ENCODE data around the gene GPR137B. TPM values are rescaled to one million over a fixed set of nuclear protein-coding genes. Genes with fewer than 3 reads are reported as not detected.

The GPR137B gene
- total RNA-seq, 1 donor from 2014 or later, result 7.8 TPM

- H3K36me3 Mint-ChIP-seq (ENCODE audit: low read depth), result no peaks in the 10 kb centered on the region
- no peak overlapping the region for H3K27ac Mint-ChIP-seq
- no peaks in the 10 kb centered on the region for H3K9me3 Mint-ChIP-seq
- no peaks in the 10 kb centered on the region for H3K4me1 Mint-ChIP-seq (ENCODE audit: low read depth)
- intact Hi-C loops (cut with micrococcal nuclease), result no loop called here
- H3K27me3 Mint-ChIP-seq (ENCODE audit: low read depth), result no peaks in the 10 kb centered on the region
- H3K4me3 Mint-ChIP-seq (ENCODE audit: low read depth), result no peak overlapping the region
- DNase-seq (ENCODE audit: low spot score), result no peak
Observed at GRCh38 chr1:236247286-236247685, 104.9 kb downstream of the GPR137B start.

DNA sequence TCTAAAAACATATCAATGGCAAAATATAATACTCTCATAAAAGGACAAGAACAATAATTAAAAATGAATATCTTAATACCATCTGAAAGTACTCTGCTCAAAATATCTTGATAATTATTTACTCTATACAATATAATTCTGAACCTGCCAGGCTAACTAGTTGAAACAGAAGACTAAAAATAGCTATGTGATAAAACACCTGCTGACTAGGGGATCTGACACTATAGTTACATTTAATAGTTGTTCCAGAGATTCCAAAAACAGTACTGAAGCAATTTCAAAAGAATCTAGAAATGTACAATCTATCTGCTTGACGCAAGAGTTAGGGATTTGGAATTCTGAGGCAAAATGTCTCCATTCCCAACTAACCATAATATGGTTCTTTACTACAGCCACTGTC, 109.2 kb downstream of the GPR137B start:
- Mint-ChIP-seq H3K27ac (no peak overlapping the region), H3K36me3 (ENCODE audit: low read depth) (peaks cover under 1% of the 10 kb centered on the region), H3K27me3 (ENCODE audit: low read depth) (no peaks in the 10 kb centered on the region), H3K9me3 (no peaks in the 10 kb centered on the region), H3K4me1 (ENCODE audit: low read depth) (no peaks in the 10 kb centered on the region), H3K4me3 (ENCODE audit: low read depth) (no peak overlapping the region)
- intact Hi-C loops (cut with micrococcal nuclease), result no loop called here
- no peak for DNase-seq (ENCODE audit: low spot score)

GRCh38 chr1:236253119-236253518, 110.8 kb downstream of the GPR137B start:
- Mint-ChIP-seq H3K9me3 (peaks cover 10% of the 10 kb centered on the region), H3K27ac (no peak overlapping the region), H3K4me3 (ENCODE audit: low read depth) (no peak overlapping the region), H3K27me3 (ENCODE audit: low read depth) (no peaks in the 10 kb centered on the region), H3K36me3 (ENCODE audit: low read depth) (peaks cover 8% of the 10 kb centered on the region), H3K4me1 (ENCODE audit: low read depth) (no peaks in the 10 kb centered on the region)
- intact Hi-C loops (cut with micrococcal nuclease), result no loop called here
- no peak for DNase-seq (ENCODE audit: low spot score)

DNA sequence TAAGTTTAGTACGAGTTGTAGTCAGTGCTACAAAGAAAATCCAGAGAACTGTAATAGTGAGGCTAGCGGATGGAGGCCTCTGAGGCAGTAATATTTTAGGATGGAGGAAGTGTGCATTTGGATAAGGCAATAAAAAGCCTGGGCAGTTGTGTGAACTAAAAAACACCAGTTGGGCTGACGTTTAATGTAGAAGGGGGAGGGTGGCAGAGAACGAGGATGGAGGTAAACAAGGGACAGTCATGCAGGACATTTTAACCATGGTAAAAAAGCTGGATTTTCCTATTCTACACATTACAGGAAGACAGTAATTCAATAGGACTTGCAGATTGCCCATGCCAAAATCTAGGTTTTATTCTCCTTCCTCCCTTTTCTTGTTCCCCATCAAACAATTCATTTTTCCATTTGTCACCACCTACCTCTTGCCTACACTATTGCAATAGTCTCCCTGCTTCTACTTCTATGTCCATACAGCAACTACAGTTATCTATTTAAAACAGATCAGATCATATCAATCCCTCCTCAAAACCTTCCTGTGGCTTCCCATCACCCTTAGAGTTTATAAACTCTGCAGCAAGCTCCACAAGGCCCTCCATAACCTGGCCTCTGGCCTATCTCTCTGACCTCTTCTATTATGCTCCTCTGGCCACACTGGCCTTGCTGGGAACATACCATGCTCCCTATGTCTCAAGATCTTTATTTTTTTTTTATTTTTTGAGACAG, 111.7 kb downstream of the GPR137B start:
- Mint-ChIP-seq H3K9me3 (peaks cover 16% of the 10 kb centered on the region), H3K27ac (no peak overlapping the region), H3K4me3 (ENCODE audit: low read depth) (no peak overlapping the region), H3K4me1 (ENCODE audit: low read depth) (no peaks in the 10 kb centered on the region), H3K27me3 (ENCODE audit: low read depth) (no peaks in the 10 kb centered on the region), H3K36me3 (ENCODE audit: low read depth) (peaks cover 8% of the 10 kb centered on the region)
- DNase-seq (ENCODE audit: low spot score), result no peak
- intact Hi-C loops (cut with micrococcal nuclease), result no loop called here

- H3K9me3 Mint-ChIP-seq, result peaks cover 44% of the 10 kb centered on the region
- H3K27me3 Mint-ChIP-seq (ENCODE audit: low read depth), result no peaks in the 10 kb centered on the region
- intact Hi-C loops (cut with micrococcal nuclease), result no loop called here
- no peak overlapping the region for H3K27ac Mint-ChIP-seq
- no peak overlapping the region for H3K4me3 Mint-ChIP-seq (ENCODE audit: low read depth)
- no peak for DNase-seq (ENCODE audit: low spot score)
- H3K4me1 Mint-ChIP-seq (ENCODE audit: low read depth), result peaks cover 6% of the 10 kb centered on the region
- peaks cover 18% of the 10 kb centered on the region for H3K36me3 Mint-ChIP-seq (ENCODE audit: low read depth)
Observed at GRCh38 chr1:236257216-236257615, 114.9 kb downstream of the GPR137B start.

- H3K36me3 Mint-ChIP-seq (ENCODE audit: low read depth), result peaks cover 18% of the 10 kb centered on the region
- H3K9me3 Mint-ChIP-seq, result peaks cover 46% of the 10 kb centered on the region
- no peak for DNase-seq (ENCODE audit: low spot score)
Observed at GRCh38 chr1:236258114-236258622, 115.8 kb downstream of the GPR137B start.

More at GRCh38 chr1:236258114-236258622, 115.8 kb downstream of the GPR137B start:
- Mint-ChIP-seq H3K27ac (no peak overlapping the region), H3K4me3 (ENCODE audit: low read depth) (no peak overlapping the region), H3K4me1 (ENCODE audit: low read depth) (peaks cover 6% of the 10 kb centered on the region), H3K27me3 (ENCODE audit: low read depth) (no peaks in the 10 kb centered on the region)
- intact Hi-C loops (cut with micrococcal nuclease), result no loop called here

Other genes with a start within 250 kb of the GPR137B start
- 0.39 and 0.55 TPM in 2 replicates for gene NID1, start 77.4 kb upstream of the GPR137B start, total RNA-seq
- gene ERO1B, start 139.4 kb downstream of the GPR137B start, total RNA-seq, result 2.4 and 3.2 TPM in 2 replicates

Data from activated T-helper 2 cell treated with anti-CD3 and anti-CD28 coated beads, Interferon-gamma antibody, Interleukin-2, Interleukin-4, amounts not matched to agents 10 μg/mL and 5 μg/mL and 100 μg/mL, durations not matched to agents 14 hours and 24 hours and 36 hours (primary cell).